Stimulated activated CD4-positive, alpha-beta T cell treated with anti-CD3 and anti-CD28 coated beads, Interleukin-15, amount 100 ng/mL, for 1 hour (primary cell): ENCODE measurements around the gene HBP1.
"Not testable (repeated sequence)": the region's sequence is repeated elsewhere in the genome, so short reads cannot be mapped to it uniquely, and the experiment has no call there.

Experiments
- DNase-seq, 2 donors: peaks; one replicate each; pipeline ENCODE4 v3.0.0-alpha.2; 2020; ENCODE audit warnings: low read depth in 1 of 2, low spot score in 1 of 2

The HBP1 gene

DNA sequence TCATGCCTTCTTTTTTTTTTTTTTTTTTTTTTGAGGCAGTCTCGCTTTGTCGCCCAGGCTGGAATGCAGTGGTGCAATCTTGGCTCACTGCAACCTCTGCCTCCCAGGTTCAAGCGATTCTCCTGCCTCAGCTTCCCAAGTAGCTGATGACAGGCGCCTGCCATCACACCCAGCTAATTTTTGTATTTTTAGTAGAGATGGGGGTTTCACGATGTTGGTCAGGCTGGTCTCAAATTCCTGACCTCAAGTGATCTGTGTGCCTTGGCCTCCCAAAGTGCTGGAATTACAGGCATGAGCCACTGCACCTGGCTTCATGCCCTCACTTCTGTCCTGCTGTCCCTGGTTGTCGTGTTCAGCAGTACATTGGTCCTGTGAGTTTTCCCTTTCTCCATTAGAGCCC is 52.0 kb downstream of the HBP1 start:
- not testable (repeated sequence) for DNase-seq

DNA sequence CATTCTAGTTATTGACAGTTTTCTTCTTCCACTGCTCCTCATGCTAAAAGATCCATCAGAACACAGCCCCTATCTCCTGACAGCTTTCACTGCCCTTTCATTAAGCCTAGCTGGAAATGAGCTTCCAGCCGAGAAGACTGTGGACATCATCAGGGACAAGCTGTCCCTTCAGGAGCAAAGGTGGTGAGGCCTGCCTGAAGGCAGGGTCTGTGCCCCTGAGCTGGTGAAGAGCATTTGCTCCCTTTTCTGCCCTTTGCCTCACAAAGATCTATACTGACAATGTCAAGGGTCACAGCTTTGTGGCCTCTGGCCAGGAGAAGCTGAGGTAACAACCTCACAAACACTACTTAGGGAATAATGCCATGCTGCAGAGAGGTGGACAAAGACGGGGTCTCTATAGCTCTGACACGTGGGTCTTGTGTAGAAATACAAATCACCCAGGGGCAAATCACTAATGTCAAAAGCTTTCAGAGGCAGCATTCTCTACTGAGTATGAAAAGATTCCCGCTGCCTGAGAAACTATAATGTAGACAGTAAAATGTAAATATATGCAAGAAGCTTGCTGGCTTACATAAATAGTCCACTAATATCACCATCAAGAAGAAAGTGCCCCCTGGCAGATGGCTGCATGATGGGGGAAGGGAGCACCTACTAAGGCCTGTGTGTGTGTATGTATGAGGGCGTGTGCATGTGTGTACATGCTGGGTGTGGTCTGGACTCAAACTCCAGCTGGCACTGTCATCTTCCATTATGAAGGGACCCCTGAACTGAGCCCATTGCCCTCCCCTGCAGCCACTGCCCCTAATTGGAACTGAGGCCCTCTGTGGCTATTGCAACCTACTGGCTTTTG is 55.8 kb downstream of the HBP1 start:
- no peak for DNase-seq

DNA sequence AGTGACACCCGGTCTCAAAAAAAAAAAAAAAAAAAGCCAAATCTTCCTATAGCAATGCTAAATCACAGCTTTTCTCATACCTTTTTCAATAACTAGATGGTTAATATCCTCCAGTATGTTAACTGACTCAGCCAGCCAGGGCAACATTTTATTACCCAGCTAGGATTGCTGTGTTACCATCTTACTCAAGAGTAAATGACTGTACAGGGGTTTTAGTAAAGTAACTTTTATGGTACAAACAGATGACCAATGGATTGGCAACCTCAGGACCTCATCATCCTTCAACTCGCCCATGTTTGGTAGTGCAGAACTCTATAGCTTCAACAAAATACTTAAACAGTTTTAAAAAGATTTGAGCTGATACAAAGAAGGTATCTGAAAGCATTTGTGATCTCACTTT is 59.5 kb downstream of the HBP1 start:
- no peak for DNase-seq

DNA sequence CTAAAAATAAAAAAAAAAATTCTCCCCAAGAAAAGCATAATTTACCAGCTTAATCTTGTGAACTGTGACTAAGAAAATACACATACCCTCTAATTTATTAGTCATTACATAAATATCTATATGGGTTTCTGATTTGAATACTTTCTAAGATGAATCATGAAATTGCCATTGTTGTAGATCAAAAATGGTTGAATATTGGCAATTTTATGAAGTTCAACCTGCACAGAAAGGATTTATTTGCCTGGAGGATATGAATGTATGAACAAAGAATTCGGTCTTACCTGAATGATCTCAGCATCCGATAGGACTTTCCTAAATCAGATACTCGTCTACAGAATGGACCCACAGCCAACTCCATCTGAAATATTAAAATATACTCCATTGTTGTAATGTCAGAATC is 61.5 kb downstream of the HBP1 start:
- no peak for DNase-seq

DNA sequence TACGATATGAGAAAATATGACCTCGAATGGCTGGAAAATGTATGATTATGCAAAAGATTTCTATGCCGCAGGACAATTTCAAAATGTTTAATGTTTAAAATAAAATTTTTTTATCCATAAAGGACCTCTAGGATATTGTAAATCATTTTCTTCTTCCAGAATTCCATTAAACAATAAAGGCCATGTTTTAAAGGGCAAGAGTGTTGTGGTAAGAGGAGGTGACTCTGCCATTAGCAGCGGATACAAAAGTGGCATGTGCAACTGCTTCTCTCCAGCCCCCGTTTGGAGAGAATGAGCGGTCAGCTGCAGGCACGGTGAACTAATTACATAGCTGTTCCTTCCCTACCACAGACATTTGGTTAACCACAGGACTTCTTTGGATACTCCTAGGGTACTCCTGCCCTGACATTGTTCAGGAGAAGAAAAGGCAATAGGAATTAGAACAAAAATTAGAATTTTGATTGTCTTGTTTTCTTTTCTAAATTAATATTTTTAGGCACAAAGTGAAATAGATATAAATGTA is 63.8 kb downstream of the HBP1 start:
- DNase-seq, result no peak

DNA sequence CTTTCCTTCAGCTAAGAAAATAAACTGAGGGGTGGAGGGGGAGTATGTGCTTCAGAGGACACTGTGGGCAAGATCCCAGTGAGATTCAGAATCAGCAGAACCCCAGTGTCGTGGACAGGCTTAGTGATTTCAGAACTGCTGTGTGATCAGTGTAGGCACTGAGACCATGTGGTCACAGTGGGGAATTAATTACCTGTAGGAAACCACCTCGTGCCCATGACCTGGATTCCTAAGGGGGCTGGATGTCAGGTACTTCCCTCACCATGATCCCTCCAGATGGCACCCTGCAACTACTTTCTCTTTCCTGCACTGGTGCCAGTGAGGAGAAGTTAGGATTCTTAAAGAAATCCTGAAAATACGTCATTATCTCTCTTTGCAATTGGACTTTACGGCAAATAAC is 64.4 kb downstream of the HBP1 start:
- DNase-seq, result no peak

DNA sequence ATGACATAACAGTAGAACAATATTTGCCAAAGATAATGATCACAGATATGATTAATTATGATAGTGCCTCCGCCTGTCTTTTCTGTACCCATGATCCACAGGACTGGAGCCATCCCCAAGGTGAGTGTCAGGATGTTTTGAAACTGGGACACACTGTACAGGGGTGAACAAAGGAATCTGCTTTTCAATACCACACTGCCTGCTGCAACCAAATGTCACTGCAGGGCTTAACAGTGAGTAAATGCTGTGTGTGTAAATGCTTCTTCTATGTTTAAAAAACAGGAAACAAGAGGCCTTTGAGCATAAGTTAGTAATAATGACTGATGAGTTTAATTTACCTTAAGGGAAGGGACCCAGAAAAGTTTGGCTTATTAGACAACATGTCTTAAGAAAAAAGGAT is 65.2 kb downstream of the HBP1 start:
- no peak for DNase-seq

DNA sequence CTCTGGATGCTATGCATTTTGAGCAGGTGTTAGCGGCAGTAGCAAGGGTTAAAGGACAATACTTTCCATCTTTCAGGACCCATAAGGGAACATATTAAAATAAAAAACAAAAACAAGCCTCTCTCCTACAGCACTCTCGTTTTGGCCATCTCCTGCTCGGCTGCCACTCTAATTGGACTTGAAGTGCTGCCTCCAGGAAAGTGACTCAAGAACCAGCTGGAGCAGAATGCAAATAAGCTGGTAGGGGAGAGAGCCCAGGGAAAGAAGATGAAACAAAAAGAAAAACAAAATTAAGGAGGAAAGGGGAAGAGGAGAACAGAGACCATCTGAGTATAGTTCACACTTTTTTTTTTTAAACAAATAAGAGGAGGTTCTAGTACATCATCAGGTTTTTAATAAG is 65.6 kb downstream of the HBP1 start:
- DNase-seq, result no peak

DNA sequence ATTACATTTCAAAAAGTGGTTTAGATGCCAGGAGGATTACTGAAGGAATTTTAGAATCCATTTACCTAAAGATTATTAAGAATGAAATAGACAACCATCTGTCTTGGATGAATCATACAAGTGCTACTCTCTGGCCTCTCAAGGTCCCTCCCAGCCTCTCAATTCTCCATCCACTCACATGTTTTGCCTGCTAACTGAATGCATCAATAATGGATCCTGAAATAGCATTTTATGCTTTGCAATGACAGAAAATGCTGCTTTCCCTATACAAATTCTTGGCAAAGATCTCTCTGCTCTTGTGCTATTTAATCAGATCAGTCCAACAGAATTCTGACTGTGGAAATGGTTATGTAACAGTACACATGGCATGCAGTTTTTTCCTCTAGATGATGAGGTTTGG is 68.1 kb downstream of the HBP1 start:
- no peak for DNase-seq

DNA sequence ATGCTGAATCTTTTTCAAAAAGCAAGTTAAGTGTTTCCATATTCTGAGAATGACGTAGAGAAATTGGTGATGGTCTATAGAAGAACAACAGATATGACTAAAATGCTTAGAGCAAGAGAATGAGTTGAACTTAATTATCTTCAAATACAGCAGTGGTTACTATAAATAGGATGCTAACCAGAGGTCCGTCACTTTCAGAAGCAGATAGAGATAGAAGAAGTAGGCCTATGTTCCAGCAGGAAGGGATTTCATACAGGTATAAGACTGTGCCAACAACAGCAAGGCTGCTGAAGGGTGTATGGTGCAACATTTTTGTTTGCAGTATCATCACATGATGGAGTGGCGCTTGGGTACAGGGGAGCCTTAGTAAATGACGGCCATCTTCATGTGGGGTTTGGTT is 68.6 kb downstream of the HBP1 start:
- DNase-seq, result no peak

DNA sequence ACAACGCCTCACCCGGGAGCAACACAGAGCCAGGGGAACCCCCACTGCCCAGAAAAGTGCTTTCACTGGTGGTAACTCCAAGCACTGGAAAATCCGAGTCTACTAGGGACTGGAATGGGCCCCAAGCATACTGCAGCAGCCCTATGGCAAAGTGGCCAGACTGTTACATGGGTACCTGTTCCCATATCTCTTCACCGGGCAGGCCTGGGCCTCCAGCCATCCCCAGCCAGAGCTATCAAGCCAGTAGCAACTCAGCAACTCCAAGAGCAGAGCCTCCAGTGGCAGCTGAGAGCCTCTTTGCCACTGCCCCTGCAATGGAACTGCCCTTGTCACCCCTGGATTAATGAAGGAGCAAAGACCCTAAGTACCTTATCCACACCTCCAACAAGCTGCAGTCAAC is 73.5 kb downstream of the HBP1 start:
- DNase-seq, result no peak

DNA sequence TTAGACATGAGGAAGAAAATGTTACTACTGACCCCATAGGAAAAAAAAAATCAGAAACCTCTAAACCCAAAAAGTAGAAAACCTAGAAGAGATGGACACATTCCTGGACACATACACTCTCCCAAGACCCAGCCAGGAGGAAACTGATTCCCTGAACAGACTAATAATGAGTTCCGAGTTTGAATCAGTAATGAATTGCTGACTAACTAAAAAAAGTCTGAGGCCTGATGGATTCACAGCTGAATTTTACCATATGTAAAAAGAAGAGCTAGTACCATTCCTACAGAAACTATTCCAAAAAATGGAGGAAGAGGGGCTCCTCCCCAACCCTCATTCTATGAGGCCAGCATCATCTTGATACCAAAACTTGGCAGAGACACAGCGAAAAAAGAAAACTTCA is 75.8 kb downstream of the HBP1 start:
- no peak for DNase-seq

DNA sequence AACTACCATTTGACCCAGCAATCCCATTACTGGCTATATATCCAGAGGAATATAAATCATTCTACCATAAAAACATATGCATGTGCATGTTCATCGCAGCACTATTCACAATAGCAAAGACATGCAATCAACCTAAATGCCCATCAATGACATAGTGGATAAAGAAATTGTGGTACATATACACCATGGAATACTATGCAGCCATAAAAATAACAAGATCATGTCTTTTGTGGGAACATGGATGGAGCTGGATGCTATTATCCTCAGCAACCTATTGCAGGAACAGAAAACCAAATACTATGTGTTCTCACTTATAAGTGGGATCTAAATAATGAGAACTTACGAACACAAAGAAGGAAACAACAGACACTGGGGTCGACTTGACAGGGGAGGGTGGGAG is 78.0 kb downstream of the HBP1 start:
- DNase-seq, result not testable (repeated sequence)

DNA sequence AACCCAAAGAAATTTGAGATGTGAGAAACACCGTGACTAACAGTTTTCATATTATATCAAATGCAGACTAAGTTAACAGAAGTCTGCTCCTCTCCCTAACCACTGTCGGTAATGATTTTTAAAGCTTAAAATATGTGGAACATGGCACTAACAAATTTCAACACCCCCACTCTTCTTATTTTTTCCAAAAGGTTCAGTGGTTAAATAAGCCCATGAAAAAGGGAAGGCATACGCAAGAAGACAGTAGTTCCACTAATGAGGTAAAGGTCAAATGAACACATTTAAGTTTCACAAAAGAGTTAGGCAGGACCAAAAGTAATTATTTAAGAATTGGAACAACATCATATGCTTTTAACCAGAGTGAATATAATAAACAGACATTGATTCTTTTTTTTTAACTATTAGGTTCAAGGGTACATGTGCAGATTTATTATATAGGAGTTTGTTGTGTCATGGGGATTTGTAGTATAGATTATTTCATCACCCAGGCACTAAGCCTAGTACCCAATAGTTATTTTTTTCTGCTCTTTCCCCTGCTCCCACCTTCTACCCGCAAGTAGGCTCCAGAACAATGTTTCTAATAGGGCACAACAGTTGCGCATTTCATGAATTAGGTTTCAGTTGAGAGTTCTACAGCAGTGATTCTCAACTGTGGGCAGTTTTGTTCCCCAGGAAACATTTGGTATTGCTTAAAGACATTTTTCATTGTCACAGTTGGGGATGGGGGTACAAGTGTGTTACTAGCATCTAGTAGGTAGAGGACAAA is 79.9 kb downstream of the HBP1 start:
- no peak for DNase-seq

DNA sequence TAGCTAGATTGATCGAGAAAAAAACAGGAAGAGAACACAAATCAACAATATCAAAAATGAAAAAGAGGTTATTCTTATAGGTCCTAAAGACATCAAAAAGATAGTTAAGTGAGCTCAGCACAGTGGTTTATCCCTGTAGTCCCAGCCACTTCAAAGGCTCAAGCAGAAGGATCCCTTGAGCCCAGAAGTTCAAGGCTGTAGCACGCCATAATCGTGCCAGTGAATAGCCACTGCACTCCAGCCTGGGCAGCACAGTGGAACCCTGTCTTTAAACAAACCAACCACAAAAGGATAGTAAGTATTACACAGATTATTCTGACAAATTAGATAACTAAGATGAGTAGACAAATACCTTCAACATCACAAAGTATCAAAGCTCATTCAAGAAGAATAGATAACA is 83.2 kb downstream of the HBP1 start:
- no peak for DNase-seq
